ENCODE data around the gene KCNIP4. TPM values are rescaled to one million over a fixed set of nuclear protein-coding genes. Genes with fewer than 3 reads are reported as not detected.

KCNIP4 gene
- total RNA-seq, 1 donor from 2014 or later, result 30.4 TPM

DNA sequence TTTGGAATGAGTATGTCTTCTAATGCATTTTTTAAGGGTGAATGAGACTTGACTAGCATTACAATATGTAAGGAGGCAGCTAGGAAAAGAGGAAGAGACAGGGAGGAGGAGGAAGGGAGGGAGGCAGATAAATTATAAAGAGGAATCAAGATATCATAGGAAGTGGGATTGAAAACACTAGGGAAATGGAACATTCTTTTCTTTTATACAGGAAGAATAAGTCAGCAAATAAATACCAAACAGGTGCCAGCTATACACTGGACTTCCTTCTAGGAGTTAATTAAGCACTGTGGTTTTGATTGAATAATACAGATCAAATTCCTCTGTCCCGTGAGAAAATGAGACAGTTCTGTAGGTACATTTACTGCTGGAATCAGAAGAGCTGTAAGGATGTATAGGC, 1169.7 kb downstream of the KCNIP4 start:
- no peaks in the 10 kb centered on the region for H3K4me1 Mint-ChIP-seq (ENCODE audit: low read depth, unreplicated experiment)
- DNase-seq, result no peak
- no peak overlapping the region for H3K4me3 Mint-ChIP-seq (ENCODE audit: unreplicated experiment)
- TF ChIP-seq, protein P1, sequence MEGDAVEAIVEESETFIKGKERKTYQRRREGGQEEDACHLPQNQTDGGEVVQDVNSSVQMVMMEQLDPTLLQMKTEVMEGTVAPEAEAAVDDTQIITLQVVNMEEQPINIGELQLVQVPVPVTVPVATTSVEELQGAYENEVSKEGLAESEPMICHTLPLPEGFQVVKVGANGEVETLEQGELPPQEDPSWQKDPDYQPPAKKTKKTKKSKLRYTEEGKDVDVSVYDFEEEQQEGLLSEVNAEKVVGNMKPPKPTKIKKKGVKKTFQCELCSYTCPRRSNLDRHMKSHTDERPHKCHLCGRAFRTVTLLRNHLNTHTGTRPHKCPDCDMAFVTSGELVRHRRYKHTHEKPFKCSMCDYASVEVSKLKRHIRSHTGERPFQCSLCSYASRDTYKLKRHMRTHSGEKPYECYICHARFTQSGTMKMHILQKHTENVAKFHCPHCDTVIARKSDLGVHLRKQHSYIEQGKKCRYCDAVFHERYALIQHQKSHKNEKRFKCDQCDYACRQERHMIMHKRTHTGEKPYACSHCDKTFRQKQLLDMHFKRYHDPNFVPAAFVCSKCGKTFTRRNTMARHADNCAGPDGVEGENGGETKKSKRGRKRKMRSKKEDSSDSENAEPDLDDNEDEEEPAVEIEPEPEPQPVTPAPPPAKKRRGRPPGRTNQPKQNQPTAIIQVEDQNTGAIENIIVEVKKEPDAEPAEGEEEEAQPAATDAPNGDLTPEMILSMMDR (IDR thresholded peaks at IDR 0.05; ENCODE audit: partially characterized antibody, unreplicated experiment), result no peak
- H3K36me3 Mint-ChIP-seq (ENCODE audit: unreplicated experiment), result peaks cover 9% of the 10 kb centered on the region
- peaks cover under 1% of the 10 kb centered on the region for H3K9me3 Mint-ChIP-seq (ENCODE audit: unreplicated experiment)
- no peak overlapping the region for H3K27ac Mint-ChIP-seq (ENCODE audit: unreplicated experiment)
- no peaks in the 10 kb centered on the region for H3K27me3 Mint-ChIP-seq (ENCODE audit: unreplicated experiment)

DNA sequence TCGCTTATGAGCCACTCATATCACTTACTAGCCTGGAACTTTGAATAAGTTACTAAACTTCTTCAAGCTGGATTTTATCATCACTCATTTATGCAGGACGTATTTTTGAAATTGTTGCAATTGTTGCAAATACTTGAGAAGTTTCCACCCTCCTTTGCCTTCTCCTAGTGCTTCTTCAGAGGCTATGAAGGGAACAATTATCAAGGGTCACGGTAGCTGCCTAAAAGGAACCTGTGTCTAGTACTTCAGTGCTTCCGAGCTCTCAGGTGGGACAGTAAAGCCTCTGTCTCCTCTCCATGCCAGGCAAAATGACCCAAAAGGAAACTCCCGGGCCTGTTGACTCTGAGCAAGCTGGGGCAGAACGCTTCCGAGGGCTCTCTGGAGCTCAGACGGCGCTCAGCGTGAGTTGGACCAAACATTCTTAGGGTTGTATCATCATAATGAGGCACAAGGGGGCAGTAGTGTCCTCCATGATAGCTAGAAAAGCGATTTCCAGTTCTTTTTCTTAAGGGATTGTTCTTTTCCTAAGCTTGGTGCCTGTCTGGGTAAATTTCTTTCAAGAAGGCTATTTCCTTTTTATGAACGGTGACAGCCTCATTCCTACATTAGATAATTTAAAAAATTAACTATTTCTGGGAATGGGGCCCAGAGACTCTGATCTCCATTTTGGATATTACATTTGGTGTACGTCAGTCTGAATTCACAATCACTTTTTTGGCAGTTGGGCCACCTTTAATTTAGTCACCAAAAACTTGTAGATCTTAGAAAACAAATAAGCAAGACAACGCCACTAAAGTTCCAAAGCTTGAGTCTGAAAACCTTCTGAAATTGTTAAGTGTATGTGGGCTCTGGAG, 1175.2 kb downstream of the KCNIP4 start:
- Mint-ChIP-seq H3K27me3 (ENCODE audit: unreplicated experiment) (no peaks in the 10 kb centered on the region), H3K9me3 (ENCODE audit: unreplicated experiment) (no peaks in the 10 kb centered on the region), H3K27ac (ENCODE audit: unreplicated experiment) (no peak overlapping the region), H3K4me3 (ENCODE audit: unreplicated experiment) (no peak overlapping the region), H3K36me3 (ENCODE audit: unreplicated experiment) (no peaks in the 10 kb centered on the region), H3K4me1 (ENCODE audit: low read depth, unreplicated experiment) (no peaks in the 10 kb centered on the region)
- peak; percentile 45 for DNase-seq
- TF ChIP-seq, protein P1 (IDR thresholded peaks at IDR 0.05; ENCODE audit: partially characterized antibody, unreplicated experiment), result peak; percentile 81

- TF ChIP-seq, protein P1 (IDR thresholded peaks at IDR 0.05; ENCODE audit: partially characterized antibody, unreplicated experiment), result no peak
- Mint-ChIP-seq H3K4me1 (ENCODE audit: low read depth, unreplicated experiment) (no peaks in the 10 kb centered on the region), H3K27me3 (ENCODE audit: unreplicated experiment) (no peaks in the 10 kb centered on the region), H3K36me3 (ENCODE audit: unreplicated experiment) (no peaks in the 10 kb centered on the region), H3K27ac (ENCODE audit: unreplicated experiment) (no peak overlapping the region), H3K4me3 (ENCODE audit: unreplicated experiment) (no peak overlapping the region), H3K9me3 (ENCODE audit: unreplicated experiment) (no peaks in the 10 kb centered on the region)
- DNase-seq, result no peak
Measured at GRCh38 chr4:20764366-20764992, 1184.1 kb downstream of the KCNIP4 start.

GRCh38 chr4:20761826-20762225, 1186.7 kb downstream of the KCNIP4 start:
- H3K27me3 Mint-ChIP-seq (ENCODE audit: unreplicated experiment), result no peaks in the 10 kb centered on the region
- H3K4me1 Mint-ChIP-seq (ENCODE audit: low read depth, unreplicated experiment), result no peaks in the 10 kb centered on the region
- no peaks in the 10 kb centered on the region for H3K9me3 Mint-ChIP-seq (ENCODE audit: unreplicated experiment)
- no peak overlapping the region for H3K4me3 Mint-ChIP-seq (ENCODE audit: unreplicated experiment)
- TF ChIP-seq, protein P1 (IDR thresholded peaks at IDR 0.05; ENCODE audit: partially characterized antibody, unreplicated experiment), result no peak
- H3K36me3 Mint-ChIP-seq (ENCODE audit: unreplicated experiment), result no peaks in the 10 kb centered on the region
- H3K27ac Mint-ChIP-seq (ENCODE audit: unreplicated experiment), result no peak overlapping the region
- no peak for DNase-seq

DNA sequence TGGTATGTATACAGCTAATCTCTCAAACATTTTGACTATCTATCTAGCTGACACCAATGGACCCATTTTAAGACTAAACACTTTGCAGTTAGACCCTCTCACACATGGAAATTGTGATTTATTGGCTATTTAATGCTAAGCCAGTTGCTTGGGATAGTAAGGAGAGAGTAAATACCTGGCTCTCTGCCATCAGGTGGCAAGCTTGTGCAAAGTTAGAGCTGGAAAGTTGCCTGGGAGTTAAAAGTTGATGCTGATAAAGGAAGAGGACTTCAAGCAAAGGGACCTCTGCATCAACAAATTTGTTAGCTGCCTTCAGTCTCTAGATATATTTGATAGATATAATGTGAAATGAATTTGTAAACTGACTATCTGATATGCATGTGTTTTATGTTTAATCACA, 1187.2 kb downstream of the KCNIP4 start:
- H3K4me1 Mint-ChIP-seq (ENCODE audit: low read depth, unreplicated experiment), result no peaks in the 10 kb centered on the region
- TF ChIP-seq, protein P1 (IDR thresholded peaks at IDR 0.05; ENCODE audit: partially characterized antibody, unreplicated experiment), result no peak
- no peaks in the 10 kb centered on the region for H3K9me3 Mint-ChIP-seq (ENCODE audit: unreplicated experiment)
- no peaks in the 10 kb centered on the region for H3K36me3 Mint-ChIP-seq (ENCODE audit: unreplicated experiment)
- DNase-seq, result no peak
- no peak overlapping the region for H3K27ac Mint-ChIP-seq (ENCODE audit: unreplicated experiment)
- H3K4me3 Mint-ChIP-seq (ENCODE audit: unreplicated experiment), result no peak overlapping the region
- no peaks in the 10 kb centered on the region for H3K27me3 Mint-ChIP-seq (ENCODE audit: unreplicated experiment)

Data from glutamatergic neuron (in vitro differentiated cells).